Natural killer cell (primary cell): ENCODE results near the gene AHRR. TPM values are rescaled to one million over a fixed set of nuclear protein-coding genes. Genes with fewer than 3 reads are reported as not detected.

Source experiments
- ATAC-seq, 3 donors: fragments of 150-1000 bp in 2 of 3; fragments of 200-7000 bp in 1 of 3; cut with Tn5 transposase; 1 replicate in 1 of 3; 2 replicates in 2 of 3; pipeline ENCODE4 v1.10.0; 2021; ENCODE audit warnings: mild to moderate bottlenecking in 2 of 3, moderate library complexity in 2 of 3
- DNase-seq, 2 donors: peaks; one replicate each; pipeline versions ENCODE4 v3.0.0 to v3.0.0-alpha.2; 2013 to 2021; ENCODE audit warnings: mixed read lengths in 1 of 2
- H3K27ac ChIP-seq: one replicate; pipeline ENCODE4 v1.5.1; 2013; ENCODE audit warnings: mild to moderate bottlenecking, low read length
- H3K27me3 ChIP-seq: one replicate; pipeline ENCODE4 v1.6.1; 2013; ENCODE audit warnings: low read length; ENCODE audit not compliant: control insufficient read depth, insufficient read depth
- H3K36me3 ChIP-seq: one replicate; pipeline ENCODE4 v1.6.1; 2013; ENCODE audit warnings: low read length; ENCODE audit not compliant: control insufficient read depth, insufficient read depth
- H3K4me1 ChIP-seq: one replicate; pipeline ENCODE4 v1.6.1; 2013; ENCODE audit warnings: low read length; ENCODE audit not compliant: control insufficient read depth, insufficient read depth
- H3K4me3 ChIP-seq: one replicate; pipeline ENCODE4 v1.5.1; 2013; ENCODE audit warnings: low read length
- H3K9me3 ChIP-seq: one replicate; pipeline ENCODE4 v1.6.1; 2013; ENCODE audit warnings: low read length; ENCODE audit not compliant: control insufficient read depth, insufficient read depth
- H3K27ac Mint-ChIP-seq, 2 donors: one replicate each; pipeline ENCODE4 v1.8.0; 2022; ENCODE audit warnings: mild to moderate bottlenecking in 2 of 2, mixed read lengths in 2 of 2, moderate library complexity in 1 of 2
- H3K27me3 Mint-ChIP-seq, 2 donors: one replicate each; pipeline ENCODE4 v1.8.0; 2022; ENCODE audit warnings: low read depth in 2 of 2, mixed read lengths in 2 of 2
- H3K36me3 Mint-ChIP-seq: one replicate; pipeline ENCODE4 v1.8.0; 2022; ENCODE audit warnings: mixed read lengths
- H3K4me1 Mint-ChIP-seq, 2 donors: one replicate each; pipeline ENCODE4 v1.8.0; 2022; ENCODE audit warnings: mixed read lengths in 2 of 2
- H3K4me3 Mint-ChIP-seq: one replicate; pipeline ENCODE4 v1.8.0; 2022; ENCODE audit warnings: mild to moderate bottlenecking, moderate library complexity, mixed read lengths
- H3K9me3 Mint-ChIP-seq, 2 donors: one replicate each; pipeline ENCODE4 v1.8.0; 2022; ENCODE audit warnings: mixed read lengths in 2 of 2
- WGBS: methylation state at CpG from one replicate; pipeline ENCODE4 v1.1.7; 2013; ENCODE audit warnings: missing lambda C conversion rate; ENCODE audit not compliant: insufficient coverage; 5-methylcytosine and 5-hydroxymethylcytosine counted together
- intact Hi-C: fragments of 100-400 bp; cut with micrococcal nuclease; formaldehyde crosslinking; loops from one replicate; pipeline ENCODE4 v1.14.2; 2022
- total RNA-seq, 4 donors: library from RNA; stranded (reverse); fragments of 120-200 nt in 1 of 4; gene quantifications; one replicate each; pipeline versions ENCODE4 v1.2.3 to v1.2.4, GENCODE V29; 2013 to 2022
- TF ChIP-seq, protein P1 (sequence below): fragments of 200-600 bp; IDR thresholded peaks from one replicate; pipeline ENCODE4 v1.8.0; 2022; ENCODE audit warnings: antibody characterized with exemption

The AHRR gene
- total RNA-seq, 3 donors from 2014 or later (not counting 1 experiment from before 2014, with no cell fraction given), result 0.88 to 1.4 (median 1.2) TPM

DNA sequence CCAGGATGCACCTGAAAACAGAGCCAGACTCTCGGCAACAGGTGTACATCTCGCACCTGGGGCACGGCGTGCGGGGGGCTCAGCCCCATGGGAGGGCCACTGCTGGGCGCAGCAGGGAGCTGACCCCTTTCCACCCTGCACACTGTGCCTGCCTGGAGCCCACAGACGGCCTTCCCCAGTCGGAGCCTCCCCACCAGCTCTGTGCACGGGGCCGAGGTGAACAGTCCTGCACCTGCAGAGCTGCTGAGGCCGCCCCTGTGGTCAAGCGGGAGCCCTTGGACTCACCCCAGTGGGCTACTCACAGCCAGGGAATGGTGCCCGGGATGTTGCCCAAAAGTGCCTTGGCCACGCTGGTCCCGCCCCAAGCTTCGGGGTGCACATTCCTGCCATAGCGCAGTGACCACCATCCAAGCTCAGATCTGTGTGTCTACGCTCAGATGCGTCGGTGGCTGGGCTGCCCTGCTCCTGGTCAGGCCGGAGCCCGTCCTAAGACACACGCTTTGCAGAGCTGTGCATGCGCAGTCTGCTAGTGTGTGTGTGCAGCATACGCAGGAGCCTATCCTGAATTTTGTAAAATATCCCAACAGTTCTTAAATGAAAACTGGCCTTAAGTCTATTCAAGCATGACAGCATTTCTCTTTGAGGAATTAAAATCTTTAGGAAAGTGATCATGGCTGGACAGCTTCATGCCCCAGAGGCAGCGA lies 113.1 kb downstream of the AHRR start:
- ATAC-seq, result peak in 1 of 3 donors; percentile 21
- H3K36me3 Mint-ChIP-seq, result no peaks in the 10 kb centered on the region
- no peak overlapping the region for H3K27ac Mint-ChIP-seq
- no peaks in the 10 kb centered on the region for H3K4me1 ChIP-seq
- H3K4me3 ChIP-seq, result no peak overlapping the region
- no peaks in the 10 kb centered on the region for H3K9me3 Mint-ChIP-seq
- WGBS, result 91% methylated on average over 26 of the region's 26 CpGs
- H3K27me3 ChIP-seq, result no peaks in the 10 kb centered on the region
- intact Hi-C loops, result no loop called here
- no peaks in the 10 kb centered on the region for H3K36me3 ChIP-seq
- no peaks in the 10 kb centered on the region for H3K9me3 ChIP-seq
- H3K27me3 Mint-ChIP-seq, result no peaks in the 10 kb centered on the region
- H3K4me1 Mint-ChIP-seq, result no peaks in the 10 kb centered on the region
- H3K4me3 Mint-ChIP-seq, result no peak overlapping the region
- no peak for DNase-seq
- TF ChIP-seq, protein P1, sequence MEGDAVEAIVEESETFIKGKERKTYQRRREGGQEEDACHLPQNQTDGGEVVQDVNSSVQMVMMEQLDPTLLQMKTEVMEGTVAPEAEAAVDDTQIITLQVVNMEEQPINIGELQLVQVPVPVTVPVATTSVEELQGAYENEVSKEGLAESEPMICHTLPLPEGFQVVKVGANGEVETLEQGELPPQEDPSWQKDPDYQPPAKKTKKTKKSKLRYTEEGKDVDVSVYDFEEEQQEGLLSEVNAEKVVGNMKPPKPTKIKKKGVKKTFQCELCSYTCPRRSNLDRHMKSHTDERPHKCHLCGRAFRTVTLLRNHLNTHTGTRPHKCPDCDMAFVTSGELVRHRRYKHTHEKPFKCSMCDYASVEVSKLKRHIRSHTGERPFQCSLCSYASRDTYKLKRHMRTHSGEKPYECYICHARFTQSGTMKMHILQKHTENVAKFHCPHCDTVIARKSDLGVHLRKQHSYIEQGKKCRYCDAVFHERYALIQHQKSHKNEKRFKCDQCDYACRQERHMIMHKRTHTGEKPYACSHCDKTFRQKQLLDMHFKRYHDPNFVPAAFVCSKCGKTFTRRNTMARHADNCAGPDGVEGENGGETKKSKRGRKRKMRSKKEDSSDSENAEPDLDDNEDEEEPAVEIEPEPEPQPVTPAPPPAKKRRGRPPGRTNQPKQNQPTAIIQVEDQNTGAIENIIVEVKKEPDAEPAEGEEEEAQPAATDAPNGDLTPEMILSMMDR, result no peak
- no peak overlapping the region for H3K27ac ChIP-seq

DNA sequence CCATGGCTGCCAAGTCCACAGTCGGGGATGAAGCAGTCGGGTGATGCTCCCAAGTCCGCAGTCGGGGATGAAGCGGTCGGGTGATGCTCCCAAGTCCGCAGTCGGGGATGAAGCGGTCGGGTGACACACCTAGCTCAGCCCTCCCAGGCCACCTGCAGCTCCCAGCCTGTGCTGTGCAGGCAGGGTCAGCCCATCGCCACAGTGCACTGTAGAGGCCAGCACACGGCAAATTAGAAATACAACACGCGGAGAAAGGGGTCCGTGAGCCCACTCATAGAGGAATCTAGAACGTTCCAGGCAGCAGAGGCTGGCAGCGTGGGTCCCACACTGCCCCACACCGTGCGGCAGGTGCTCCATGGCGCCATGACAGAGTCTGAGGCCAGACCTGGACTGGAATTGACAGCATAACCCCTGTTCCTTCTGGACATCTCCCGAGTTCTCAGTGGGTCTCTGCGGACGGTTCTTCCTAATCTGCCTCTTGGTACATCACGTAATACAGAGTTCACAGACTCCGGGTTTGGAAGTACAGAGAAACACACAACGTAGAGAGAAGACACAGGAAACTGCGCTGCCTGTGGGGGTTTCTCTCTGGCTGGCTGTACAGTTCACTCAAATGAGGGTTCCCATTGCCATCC lies 113.8 kb downstream of the AHRR start:
- Mint-ChIP-seq H3K4me3 (no peak overlapping the region), H3K4me1 (no peaks in the 10 kb centered on the region), H3K27me3 (no peaks in the 10 kb centered on the region), H3K27ac (no peak overlapping the region), H3K36me3 (no peaks in the 10 kb centered on the region), H3K9me3 (no peaks in the 10 kb centered on the region)
- intact Hi-C loops, result no loop called here
- ATAC-seq (no peak), DNase-seq (no peak)
- WGBS, result 91% methylated on average over 27 of the region's 27 CpGs
- no peak overlapping the region for H3K27ac ChIP-seq
- TF ChIP-seq, protein P1, result no peak
- H3K4me1 ChIP-seq, result no peaks in the 10 kb centered on the region
- H3K9me3 ChIP-seq, result no peaks in the 10 kb centered on the region
- H3K36me3 ChIP-seq, result no peaks in the 10 kb centered on the region
- no peak overlapping the region for H3K4me3 ChIP-seq
- H3K27me3 ChIP-seq, result no peaks in the 10 kb centered on the region

DNA sequence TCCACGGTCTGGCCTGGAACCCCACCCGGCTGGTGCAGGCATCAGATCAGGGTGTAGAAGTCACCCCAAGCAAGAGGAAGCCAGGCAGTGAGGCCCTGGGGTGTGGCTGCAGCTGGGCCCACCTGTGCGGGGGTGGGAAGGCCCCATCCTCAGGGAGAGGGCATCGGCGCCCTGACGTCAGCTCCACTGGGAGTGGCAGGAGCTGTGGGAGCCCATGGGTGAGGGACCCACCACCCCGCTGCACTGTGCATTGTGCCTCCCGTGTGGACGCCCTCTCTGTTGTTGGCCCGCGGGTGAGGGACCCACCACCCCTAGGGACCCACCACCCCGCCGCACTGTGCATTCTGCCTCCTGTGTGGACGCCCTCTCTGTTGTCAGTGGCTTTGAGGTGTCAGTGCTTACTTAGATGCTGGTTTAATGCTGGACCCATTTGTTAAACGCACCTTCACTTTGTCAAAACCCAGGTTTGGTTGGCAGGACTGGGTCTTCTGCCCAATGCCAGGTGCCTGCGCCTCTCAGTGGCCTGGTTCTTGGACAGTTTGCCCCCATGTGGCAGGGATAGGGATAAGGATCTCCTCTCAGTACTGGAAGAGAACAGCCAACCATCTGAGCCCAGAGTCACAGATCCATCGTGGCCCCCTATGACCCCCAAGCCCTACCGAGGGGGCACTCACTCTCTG lies 114.6 kb downstream of the AHRR start:
- no peaks in the 10 kb centered on the region for H3K36me3 ChIP-seq
- Mint-ChIP-seq H3K9me3 (no peaks in the 10 kb centered on the region), H3K4me1 (no peaks in the 10 kb centered on the region), H3K4me3 (no peak overlapping the region), H3K27me3 (no peaks in the 10 kb centered on the region), H3K36me3 (no peaks in the 10 kb centered on the region), H3K27ac (no peak overlapping the region)
- DNase-seq (no peak), ATAC-seq (no peak)
- H3K27ac ChIP-seq, result no peak overlapping the region
- intact Hi-C loops, result no loop called here
- H3K9me3 ChIP-seq, result no peaks in the 10 kb centered on the region
- TF ChIP-seq, protein P1, result no peak
- 88% methylated on average over 18 of the region's 18 CpGs for WGBS
- H3K27me3 ChIP-seq, result no peaks in the 10 kb centered on the region
- H3K4me3 ChIP-seq, result no peak overlapping the region
- H3K4me1 ChIP-seq, result no peaks in the 10 kb centered on the region
